OCI-LY1 (cell line): Measurements from ENCODE around the gene GAL3ST2.
"Not testable (repeated sequence)": the region's sequence is repeated elsewhere in the genome, so short reads cannot be mapped to it uniquely, and the experiment has no call there.

Experiments
- H2AFZ ChIP-seq: fragments of 200-600 bp; sonication (generic), shearing (Covaris generic); 2 replicates; pipeline ENCODE4 v1.6.0; 2014; ENCODE audit warnings: antibody characterized with exemption, mild to moderate bottlenecking, low read length
- H3F3A ChIP-seq: fragments of 200-600 bp; sonication (generic), shearing (Covaris generic); 2 replicates; pipeline ENCODE4 v1.6.0; 2014; ENCODE audit warnings: mild to moderate bottlenecking, antibody characterized with exemption, low read length, moderate library complexity; ENCODE audit not compliant: insufficient read depth
- H3K27ac ChIP-seq: fragments of 200-600 bp; sonication (generic); 2 replicates; pipeline ENCODE4 v1.5.1; 2014; ENCODE audit warnings: low read length, mixed run types, mild to moderate bottlenecking, low read depth; ENCODE audit not compliant: poor library complexity, severe bottlenecking
- H3K27me3 ChIP-seq: fragments of 200-600 bp; sonication (generic); 2 replicates; pipeline ENCODE4 v1.6.0; 2014; ENCODE audit warnings: antibody characterized with exemption, mild to moderate bottlenecking, low read length, moderate library complexity; ENCODE audit not compliant: insufficient read depth
- H3K36me3 ChIP-seq: fragments of 200-600 bp; sonication (generic); 2 replicates; pipeline ENCODE4 v1.6.1; 2014; ENCODE audit warnings: mild to moderate bottlenecking, antibody characterized with exemption, low read length, moderate library complexity, mixed read lengths; ENCODE audit not compliant: insufficient read depth
- H3K4me1 ChIP-seq: fragments of 200-600 bp; sonication (generic); 2 replicates; pipeline ENCODE4 v1.5.1; 2014; ENCODE audit warnings: mild to moderate bottlenecking, low read length, moderate library complexity; ENCODE audit not compliant: insufficient read depth, severe bottlenecking
- H3K4me2 ChIP-seq: fragments of 200-600 bp; sonication (generic), shearing (Covaris generic); 2 replicates; pipeline ENCODE4 v1.6.1; 2014; ENCODE audit warnings: low read length
- H3K4me3 ChIP-seq: fragments of 200-600 bp; sonication (generic); 2 replicates; pipeline ENCODE4 v1.5.1; 2014; ENCODE audit warnings: low read length, low read depth, mild to moderate bottlenecking, mixed read lengths; ENCODE audit not compliant: poor library complexity, severe bottlenecking
- H3K79me2 ChIP-seq: fragments of 200-600 bp; shearing (Covaris generic); 2 replicates; pipeline ENCODE4 v1.6.1; 2016; ENCODE audit warnings: mixed run types, low read length, mixed read lengths; ENCODE audit not compliant: insufficient read depth
- H3K9ac ChIP-seq: fragments of 200-600 bp; sonication (generic), shearing (Covaris generic); 2 replicates; pipeline ENCODE4 v1.6.1; 2014; ENCODE audit warnings: mild to moderate bottlenecking, low read length, mixed read lengths
- H3K9me2 ChIP-seq: fragments of 200-600 bp; sonication (generic), shearing (Covaris generic); 2 replicates; pipeline ENCODE4 v1.6.1; 2014; ENCODE audit warnings: low read depth, mild to moderate bottlenecking, low read length, mixed read lengths
- H3K9me3 ChIP-seq: fragments of 200-600 bp; shearing (Covaris generic); 2 replicates; pipeline ENCODE4 v1.6.1; 2014; ENCODE audit warnings: low read length, mixed read lengths
- H4K20me1 ChIP-seq: fragments of 200-600 bp; sonication (generic), shearing (Covaris generic); 2 replicates; pipeline ENCODE4 v1.6.0; 2016; ENCODE audit warnings: mild to moderate bottlenecking, low read length; ENCODE audit not compliant: insufficient read depth
- EZH2 ChIP-seq: fragments of 200-600 bp; sonication (generic), shearing (Covaris generic); IDR thresholded peaks from 2 replicates; pipeline ENCODE4 v1.8.0; 2017; ENCODE audit warnings: borderline replicate concordance, mixed run types, mild to moderate bottlenecking, antibody characterized with exemption, low read length, moderate library complexity, mixed read lengths
- TF ChIP-seq, protein P1 (sequence below): fragments of 200-600 bp; sonication (generic), shearing (Covaris generic); IDR thresholded peaks from 2 replicates; pipeline ENCODE4 v1.5.1; 2017; ENCODE audit warnings: mild to moderate bottlenecking, antibody characterized with exemption, low read length, moderate library complexity, mixed read lengths

The GAL3ST2 gene

DNA sequence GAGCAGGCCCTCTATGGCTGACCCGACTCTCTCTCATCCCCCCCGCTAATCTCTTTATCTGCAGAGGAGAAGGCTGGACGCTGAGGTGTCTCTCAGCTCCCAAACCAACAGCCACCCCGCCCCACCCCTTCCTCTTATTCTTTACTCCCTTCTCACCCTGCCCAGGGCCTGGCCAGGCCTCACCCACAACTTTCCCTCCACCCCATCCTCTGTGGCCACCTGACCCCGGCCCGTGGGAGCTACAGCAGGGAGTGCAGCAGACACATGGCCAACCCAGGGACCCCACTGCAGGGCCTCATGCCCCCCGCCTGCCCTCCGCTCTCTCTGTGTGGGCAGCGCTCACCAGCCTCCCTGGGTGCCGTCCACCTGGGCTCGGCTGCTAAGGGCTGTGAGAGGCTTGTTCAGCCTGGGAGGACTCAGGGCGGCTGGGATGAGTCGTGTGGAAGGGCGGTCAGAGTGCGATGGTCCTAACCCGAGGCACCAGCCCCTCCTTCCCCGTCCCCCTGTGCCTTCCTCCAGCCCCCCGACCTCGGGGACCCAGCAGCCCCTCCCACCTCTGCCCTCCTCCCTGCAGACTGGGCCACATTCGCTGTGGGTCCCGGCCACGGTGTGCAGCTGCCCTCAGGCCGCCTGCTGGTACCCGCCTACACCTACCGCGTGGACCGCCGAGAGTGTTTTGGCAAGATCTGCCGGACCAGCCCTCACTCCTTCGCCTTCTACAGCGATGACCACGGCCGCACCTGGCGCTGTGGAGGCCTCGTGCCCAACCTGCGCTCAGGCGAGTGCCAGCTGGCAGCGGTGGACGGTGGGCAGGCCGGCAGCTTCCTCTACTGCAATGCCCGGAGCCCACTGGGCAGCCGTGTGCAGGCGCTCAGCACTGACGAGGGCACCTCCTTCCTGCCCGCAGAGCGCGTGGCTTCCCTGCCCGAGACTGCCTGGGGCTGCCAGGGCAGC, 39.1 kb downstream of the GAL3ST2 start:
- H3K9me3 ChIP-seq: no peaks in the 10 kb centered on the region
- H3K4me3 ChIP-seq: no peak overlapping the region
- peaks cover 6% of the 10 kb centered on the region; the same call in 1 of the 2 replicates for H3K27me3 ChIP-seq
- no peaks in the 10 kb centered on the region for H3K36me3 ChIP-seq
- H3K79me2 ChIP-seq: no peaks in the 10 kb centered on the region
- H3K9me2 ChIP-seq: no peaks in the 10 kb centered on the region
- H3K4me1 ChIP-seq: no peaks in the 10 kb centered on the region
- no peak overlapping the region for H3K27ac ChIP-seq
- H3K4me2 ChIP-seq: no peak overlapping the region
- H3K9ac ChIP-seq: no peak overlapping the region
- no peak for TF ChIP-seq EZH2
- TF ChIP-seq, protein P1, sequence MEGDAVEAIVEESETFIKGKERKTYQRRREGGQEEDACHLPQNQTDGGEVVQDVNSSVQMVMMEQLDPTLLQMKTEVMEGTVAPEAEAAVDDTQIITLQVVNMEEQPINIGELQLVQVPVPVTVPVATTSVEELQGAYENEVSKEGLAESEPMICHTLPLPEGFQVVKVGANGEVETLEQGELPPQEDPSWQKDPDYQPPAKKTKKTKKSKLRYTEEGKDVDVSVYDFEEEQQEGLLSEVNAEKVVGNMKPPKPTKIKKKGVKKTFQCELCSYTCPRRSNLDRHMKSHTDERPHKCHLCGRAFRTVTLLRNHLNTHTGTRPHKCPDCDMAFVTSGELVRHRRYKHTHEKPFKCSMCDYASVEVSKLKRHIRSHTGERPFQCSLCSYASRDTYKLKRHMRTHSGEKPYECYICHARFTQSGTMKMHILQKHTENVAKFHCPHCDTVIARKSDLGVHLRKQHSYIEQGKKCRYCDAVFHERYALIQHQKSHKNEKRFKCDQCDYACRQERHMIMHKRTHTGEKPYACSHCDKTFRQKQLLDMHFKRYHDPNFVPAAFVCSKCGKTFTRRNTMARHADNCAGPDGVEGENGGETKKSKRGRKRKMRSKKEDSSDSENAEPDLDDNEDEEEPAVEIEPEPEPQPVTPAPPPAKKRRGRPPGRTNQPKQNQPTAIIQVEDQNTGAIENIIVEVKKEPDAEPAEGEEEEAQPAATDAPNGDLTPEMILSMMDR: no peak
- H3F3A ChIP-seq: no peaks in the 10 kb centered on the region
- no peak overlapping the region for H2AFZ ChIP-seq
- H4K20me1 ChIP-seq: no peaks in the 10 kb centered on the region

DNA sequence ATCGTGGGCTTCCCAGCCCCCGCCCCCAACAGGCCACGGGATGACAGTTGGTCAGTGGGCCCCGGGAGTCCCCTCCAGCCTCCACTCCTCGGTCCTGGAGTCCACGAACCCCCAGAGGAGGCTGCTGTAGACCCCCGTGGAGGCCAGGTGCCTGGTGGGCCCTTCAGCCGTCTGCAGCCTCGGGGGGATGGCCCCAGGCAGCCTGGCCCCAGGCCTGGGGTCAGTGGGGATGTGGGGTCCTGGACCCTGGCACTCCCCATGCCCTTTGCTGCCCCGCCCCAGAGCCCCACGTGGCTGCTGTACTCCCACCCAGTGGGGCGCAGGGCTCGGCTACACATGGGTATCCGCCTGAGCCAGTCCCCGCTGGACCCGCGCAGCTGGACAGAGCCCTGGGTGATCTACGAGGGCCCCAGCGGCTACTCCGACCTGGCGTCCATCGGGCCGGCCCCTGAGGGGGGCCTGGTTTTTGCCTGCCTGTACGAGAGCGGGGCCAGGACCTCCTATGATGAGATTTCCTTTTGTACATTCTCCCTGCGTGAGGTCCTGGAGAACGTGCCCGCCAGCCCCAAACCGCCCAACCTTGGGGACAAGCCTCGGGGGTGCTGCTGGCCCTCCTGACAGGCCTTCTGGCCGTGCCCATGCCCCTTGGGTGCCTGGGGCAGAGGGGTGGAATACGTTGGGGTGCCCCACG, 40.0 kb downstream of the GAL3ST2 start:
- H3F3A ChIP-seq: no peaks in the 10 kb centered on the region
- no peaks in the 10 kb centered on the region for H3K9me3 ChIP-seq
- no peaks in the 10 kb centered on the region for H3K79me2 ChIP-seq
- TF ChIP-seq, protein P1: no peak
- no peak for TF ChIP-seq EZH2
- no peak overlapping the region for H3K9ac ChIP-seq
- H3K4me1 ChIP-seq: no peaks in the 10 kb centered on the region
- no peaks in the 10 kb centered on the region for H3K36me3 ChIP-seq
- H2AFZ ChIP-seq: no peak overlapping the region
- no peak overlapping the region for H3K27ac ChIP-seq
- H3K27me3 ChIP-seq: peaks cover 6% of the 10 kb centered on the region; the same call in 1 of the 2 replicates
- no peak overlapping the region for H3K4me2 ChIP-seq
- no peaks in the 10 kb centered on the region for H3K9me2 ChIP-seq
- H3K4me3 ChIP-seq: no peak overlapping the region
- no peaks in the 10 kb centered on the region for H4K20me1 ChIP-seq

DNA sequence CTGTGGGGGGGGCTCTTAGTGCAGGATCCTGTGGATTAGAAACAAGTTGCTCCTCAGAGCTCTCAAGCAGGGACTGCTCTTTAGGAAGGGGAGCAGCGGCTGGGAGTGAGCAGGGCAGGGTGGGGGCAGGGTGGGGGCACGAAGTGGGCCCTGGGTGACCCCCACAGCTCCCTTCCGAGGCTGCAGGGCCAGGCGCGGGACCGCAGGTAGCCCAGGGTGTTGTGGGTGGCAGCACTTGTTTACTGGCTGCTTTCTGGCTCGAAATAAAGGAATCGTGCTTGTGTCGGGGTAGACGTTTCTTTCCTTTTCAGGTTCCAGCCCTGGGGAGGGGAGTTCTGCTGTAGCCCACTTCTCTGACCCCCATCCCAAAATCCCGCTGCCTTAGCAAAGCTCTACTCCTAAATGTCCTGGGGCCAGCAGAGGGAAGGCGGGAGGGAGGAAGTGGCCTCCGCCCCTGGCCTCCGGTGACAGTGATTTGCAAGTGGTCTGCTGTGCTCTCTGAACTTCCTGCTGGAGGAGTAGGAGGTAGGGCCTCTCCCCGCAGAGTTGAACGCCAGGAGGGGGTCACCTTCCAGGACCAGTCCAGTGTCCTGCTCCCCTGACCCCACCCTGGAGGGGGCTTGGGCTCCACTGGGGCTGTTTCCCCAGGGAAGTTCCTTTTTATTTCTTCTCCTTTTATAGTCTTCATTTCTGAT, 40.7 kb downstream of the GAL3ST2 start:
- TF ChIP-seq, protein P1: no peak
- TF ChIP-seq EZH2: no peak
- H3K27me3 ChIP-seq: peaks cover 6% of the 10 kb centered on the region; the same call in 1 of the 2 replicates
- H3K4me2 ChIP-seq: no peak overlapping the region
- no peaks in the 10 kb centered on the region for H3K36me3 ChIP-seq
- no peak overlapping the region for H3K27ac ChIP-seq
- no peaks in the 10 kb centered on the region for H3K9me2 ChIP-seq
- no peak overlapping the region for H3K9ac ChIP-seq
- no peaks in the 10 kb centered on the region for H4K20me1 ChIP-seq
- H3K79me2 ChIP-seq: no peaks in the 10 kb centered on the region
- no peaks in the 10 kb centered on the region for H3K4me1 ChIP-seq
- no peak overlapping the region for H3K4me3 ChIP-seq
- H2AFZ ChIP-seq: no peak overlapping the region
- no peaks in the 10 kb centered on the region for H3F3A ChIP-seq
- no peaks in the 10 kb centered on the region for H3K9me3 ChIP-seq

DNA sequence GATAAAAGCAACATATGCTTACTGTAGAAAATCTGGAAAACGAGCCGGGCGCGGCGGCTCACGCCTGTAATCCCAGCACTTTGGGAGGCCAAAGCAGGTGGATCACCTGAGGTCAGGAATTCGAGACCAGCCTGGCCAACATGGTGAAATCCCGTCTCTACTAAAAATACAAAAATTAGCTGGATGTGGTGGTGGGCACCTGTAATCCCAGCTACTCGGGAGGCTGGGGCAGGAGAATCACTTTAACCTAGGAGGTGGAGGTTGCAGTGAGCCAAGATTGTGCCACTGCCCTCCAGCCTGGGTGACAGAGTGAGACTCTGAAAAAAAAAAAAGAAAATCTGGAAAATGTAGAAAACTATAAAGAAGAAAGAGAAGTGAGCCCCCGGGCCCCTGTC, 41.2 kb downstream of the GAL3ST2 start:
- H3K4me3 ChIP-seq, H3K79me2 ChIP-seq, H3K4me2 ChIP-seq, H3F3A ChIP-seq, H3K27ac ChIP-seq, H3K9ac ChIP-seq, H3K27me3 ChIP-seq, H3K9me2 ChIP-seq, H3K9me3 ChIP-seq, H4K20me1 ChIP-seq, H3K36me3 ChIP-seq, H2AFZ ChIP-seq, H3K4me1 ChIP-seq: not testable (repeated sequence)
